Measurements from ENCODE around the gene SP1.
"Not testable (repeated sequence)": the region's sequence is repeated elsewhere in the genome, so short reads cannot be mapped to it uniquely, and the experiment has no call there.

SP1 gene

DNA sequence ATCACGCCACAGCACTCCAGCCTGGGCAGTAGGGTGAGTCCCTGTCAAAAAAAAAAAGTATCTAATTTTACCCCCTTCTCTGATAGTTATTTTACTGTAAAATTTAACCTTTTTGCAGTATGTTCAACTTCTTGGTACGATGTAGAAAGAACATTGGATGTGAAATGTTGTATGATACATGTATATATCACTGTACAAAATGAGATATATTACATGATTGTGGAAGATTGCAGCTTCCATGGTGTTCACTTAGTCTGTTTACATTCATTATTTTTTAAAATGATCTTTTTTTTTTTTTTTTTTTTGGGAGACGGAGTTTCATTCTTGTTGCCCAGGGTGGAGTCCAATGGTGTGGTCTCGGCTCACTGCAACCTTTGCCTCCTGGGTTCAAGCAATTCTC is 9.0 kb downstream of the SP1 start:
- peak overlapping the region; percentile 62 for H3K9ac ChIP-seq (ENCODE audit: low read length)
- H3K9me3 ChIP-seq (ENCODE audit: control insufficient read depth, low read length) = no peaks in the 10 kb centered on the region
- no peaks in the 10 kb centered on the region for H3K36me3 ChIP-seq (ENCODE audit: control insufficient read depth, insufficient read depth, low read length)
- no peaks in the 10 kb centered on the region for H3K27me3 ChIP-seq (ENCODE audit: control insufficient read depth, insufficient read depth, low read length)
- H3K4me3 ChIP-seq (ENCODE audit: low read length) = peak overlapping the region; percentile 31
- peaks cover 30% of the 10 kb centered on the region for H3K4me1 ChIP-seq (ENCODE audit: control insufficient read depth, insufficient read depth, low read length)

DNA sequence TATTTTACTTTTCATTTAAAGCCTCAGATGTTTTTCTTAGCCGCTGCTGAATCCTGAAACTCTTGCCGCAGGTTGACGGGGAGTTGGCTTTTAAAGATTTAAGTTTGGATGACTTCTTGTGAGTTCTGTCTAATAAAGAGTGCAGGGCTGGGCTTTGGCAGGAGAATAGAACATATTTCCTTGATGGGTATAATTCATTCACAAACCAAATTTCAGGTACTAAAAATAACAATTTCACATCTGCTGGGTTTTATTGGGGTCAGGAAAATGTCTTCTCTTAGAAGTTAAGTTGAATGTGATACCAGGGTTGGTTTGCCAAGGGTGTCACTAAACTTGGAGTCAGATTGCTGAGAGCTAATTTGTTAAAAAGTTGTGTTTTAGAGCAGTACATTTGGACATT is 9.7 kb downstream of the SP1 start:
- H3K4me1 ChIP-seq (ENCODE audit: control insufficient read depth, insufficient read depth, low read length) = peaks cover 25% of the 10 kb centered on the region
- H3K36me3 ChIP-seq (ENCODE audit: control insufficient read depth, insufficient read depth, low read length) = no peaks in the 10 kb centered on the region
- no peak overlapping the region for H3K9ac ChIP-seq (ENCODE audit: low read length)
- H3K4me3 ChIP-seq (ENCODE audit: low read length) = no peak overlapping the region
- H3K27me3 ChIP-seq (ENCODE audit: control insufficient read depth, insufficient read depth, low read length) = no peaks in the 10 kb centered on the region
- no peaks in the 10 kb centered on the region for H3K9me3 ChIP-seq (ENCODE audit: control insufficient read depth, low read length)

DNA sequence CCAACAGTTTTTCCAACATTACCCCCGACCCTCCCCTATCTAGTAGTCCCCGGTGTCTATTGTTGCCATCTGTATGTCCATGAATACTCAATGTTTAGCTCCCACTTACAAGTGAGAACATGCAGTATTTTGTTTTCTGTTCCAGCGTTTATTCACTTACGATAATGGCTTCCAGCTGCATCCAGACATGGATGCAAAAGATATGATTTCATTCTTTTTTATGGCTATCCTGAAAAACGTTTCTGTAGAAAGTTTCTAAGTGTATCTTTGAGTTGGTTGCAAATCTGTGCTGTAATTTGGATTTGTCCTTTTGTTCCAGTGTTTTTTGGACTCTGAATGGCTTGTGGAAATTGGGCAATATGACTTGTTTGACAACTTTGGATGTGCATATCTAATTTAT is 11.7 kb downstream of the SP1 start:
- Histone ChIP-seq H3K9ac (ENCODE audit: low read length) (no peak overlapping the region), H3K36me3 (ENCODE audit: control insufficient read depth, insufficient read depth, low read length) (no peaks in the 10 kb centered on the region), H3K4me3 (ENCODE audit: low read length) (no peak overlapping the region), H3K4me1 (ENCODE audit: control insufficient read depth, insufficient read depth, low read length) (peaks cover 20% of the 10 kb centered on the region), H3K27me3 (ENCODE audit: control insufficient read depth, insufficient read depth, low read length) (no peaks in the 10 kb centered on the region), H3K9me3 (ENCODE audit: control insufficient read depth, low read length) (no peaks in the 10 kb centered on the region)

DNA sequence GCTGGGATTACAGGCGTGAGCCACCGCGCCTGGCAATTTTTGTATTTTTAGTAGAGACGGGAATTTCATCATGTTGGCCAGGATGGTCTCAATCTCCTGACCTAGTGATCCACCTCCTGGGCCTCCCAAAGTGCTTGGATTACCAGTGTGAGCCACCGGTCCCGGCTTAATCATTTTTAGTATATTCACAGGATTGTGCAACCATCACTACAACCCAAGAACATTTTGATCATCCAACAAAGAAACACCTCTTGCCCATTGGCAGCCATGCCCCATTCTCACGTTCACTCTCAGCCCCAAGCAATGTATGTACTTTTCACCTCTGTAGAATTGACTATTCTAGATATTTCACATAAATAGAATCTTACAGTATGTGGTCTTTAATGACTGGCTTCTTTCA is 19.9 kb downstream of the SP1 start:
- Histone ChIP-seq H3K4me1 (ENCODE audit: control insufficient read depth, insufficient read depth, low read length) (no peaks in the 10 kb centered on the region), H3K27me3 (ENCODE audit: control insufficient read depth, insufficient read depth, low read length) (no peaks in the 10 kb centered on the region), H3K4me3 (ENCODE audit: low read length) (no peak overlapping the region), H3K9ac (ENCODE audit: low read length) (no peak overlapping the region), H3K36me3 (ENCODE audit: control insufficient read depth, insufficient read depth, low read length) (no peaks in the 10 kb centered on the region), H3K9me3 (ENCODE audit: control insufficient read depth, low read length) (no peaks in the 10 kb centered on the region)

DNA sequence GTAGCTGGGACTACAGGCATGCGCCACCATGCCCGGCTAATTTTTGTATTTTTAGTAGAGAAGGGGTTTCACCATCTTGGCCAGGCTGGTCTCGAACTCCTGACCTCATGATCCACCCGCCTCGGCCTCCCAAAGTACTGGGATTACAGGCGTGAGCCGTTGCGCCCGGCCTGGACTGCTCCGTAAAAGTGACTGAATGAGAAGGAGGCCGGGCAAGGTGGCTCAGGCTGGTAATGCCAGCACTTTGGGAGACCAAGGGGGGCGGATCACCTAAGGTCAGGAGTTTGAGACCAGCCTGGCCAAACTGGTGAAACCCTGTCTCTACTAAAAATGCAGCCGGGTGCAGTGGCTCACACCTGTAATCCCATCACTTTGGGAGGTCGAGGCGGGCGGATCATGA is 22.4 kb downstream of the SP1 start:
- not testable (repeated sequence) for H3K4me3 ChIP-seq (ENCODE audit: low read length); H3K27me3 ChIP-seq (ENCODE audit: control insufficient read depth, insufficient read depth, low read length); H3K9me3 ChIP-seq (ENCODE audit: control insufficient read depth, low read length); H3K9ac ChIP-seq (ENCODE audit: low read length); H3K36me3 ChIP-seq (ENCODE audit: control insufficient read depth, insufficient read depth, low read length); H3K4me1 ChIP-seq (ENCODE audit: control insufficient read depth, insufficient read depth, low read length)

DNA sequence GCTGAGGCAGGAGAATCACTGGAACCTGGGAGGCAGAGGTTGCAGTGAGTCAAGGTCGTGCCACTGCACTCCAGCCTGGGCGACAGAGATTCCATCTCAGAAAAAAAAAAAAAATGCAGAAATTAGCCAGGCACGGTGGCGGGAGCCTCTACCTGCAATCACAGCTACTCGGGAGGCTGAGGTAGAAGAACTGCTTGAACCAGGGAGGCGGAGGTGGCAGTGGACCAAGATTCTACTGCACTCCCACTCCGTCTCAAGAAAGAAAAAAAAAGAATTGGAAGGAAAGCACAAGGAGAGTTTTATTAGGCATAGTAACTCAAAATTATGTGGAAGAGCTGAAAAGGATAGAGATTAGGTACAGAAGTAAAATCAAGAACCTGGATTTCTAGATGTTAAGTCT is 22.9 kb downstream of the SP1 start:
- H3K36me3 ChIP-seq (ENCODE audit: control insufficient read depth, insufficient read depth, low read length) = no peaks in the 10 kb centered on the region
- no peaks in the 10 kb centered on the region for H3K4me1 ChIP-seq (ENCODE audit: control insufficient read depth, insufficient read depth, low read length)
- H3K9ac ChIP-seq (ENCODE audit: low read length) = no peak overlapping the region
- H3K4me3 ChIP-seq (ENCODE audit: low read length) = no peak overlapping the region
- no peaks in the 10 kb centered on the region for H3K9me3 ChIP-seq (ENCODE audit: control insufficient read depth, low read length)
- H3K27me3 ChIP-seq (ENCODE audit: control insufficient read depth, insufficient read depth, low read length) = no peaks in the 10 kb centered on the region

DNA sequence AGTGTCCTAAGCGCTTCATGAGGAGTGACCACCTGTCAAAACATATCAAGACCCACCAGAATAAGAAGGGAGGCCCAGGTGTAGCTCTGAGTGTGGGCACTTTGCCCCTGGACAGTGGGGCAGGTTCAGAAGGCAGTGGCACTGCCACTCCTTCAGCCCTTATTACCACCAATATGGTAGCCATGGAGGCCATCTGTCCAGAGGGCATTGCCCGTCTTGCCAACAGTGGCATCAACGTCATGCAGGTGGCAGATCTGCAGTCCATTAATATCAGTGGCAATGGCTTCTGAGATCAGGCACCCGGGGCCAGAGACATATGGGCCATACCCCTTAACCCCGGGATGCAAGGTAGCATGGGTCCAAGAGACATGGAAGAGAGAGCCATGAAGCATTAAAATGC is 31.0 kb downstream of the SP1 start:
- H3K4me1 ChIP-seq (ENCODE audit: control insufficient read depth, insufficient read depth, low read length) = peaks cover 10% of the 10 kb centered on the region
- H3K9ac ChIP-seq (ENCODE audit: low read length) = no peak overlapping the region
- no peak overlapping the region for H3K4me3 ChIP-seq (ENCODE audit: low read length)
- H3K27me3 ChIP-seq (ENCODE audit: control insufficient read depth, insufficient read depth, low read length) = no peaks in the 10 kb centered on the region
- H3K9me3 ChIP-seq (ENCODE audit: control insufficient read depth, low read length) = no peaks in the 10 kb centered on the region
- H3K36me3 ChIP-seq (ENCODE audit: control insufficient read depth, insufficient read depth, low read length) = peaks cover 16% of the 10 kb centered on the region

DNA sequence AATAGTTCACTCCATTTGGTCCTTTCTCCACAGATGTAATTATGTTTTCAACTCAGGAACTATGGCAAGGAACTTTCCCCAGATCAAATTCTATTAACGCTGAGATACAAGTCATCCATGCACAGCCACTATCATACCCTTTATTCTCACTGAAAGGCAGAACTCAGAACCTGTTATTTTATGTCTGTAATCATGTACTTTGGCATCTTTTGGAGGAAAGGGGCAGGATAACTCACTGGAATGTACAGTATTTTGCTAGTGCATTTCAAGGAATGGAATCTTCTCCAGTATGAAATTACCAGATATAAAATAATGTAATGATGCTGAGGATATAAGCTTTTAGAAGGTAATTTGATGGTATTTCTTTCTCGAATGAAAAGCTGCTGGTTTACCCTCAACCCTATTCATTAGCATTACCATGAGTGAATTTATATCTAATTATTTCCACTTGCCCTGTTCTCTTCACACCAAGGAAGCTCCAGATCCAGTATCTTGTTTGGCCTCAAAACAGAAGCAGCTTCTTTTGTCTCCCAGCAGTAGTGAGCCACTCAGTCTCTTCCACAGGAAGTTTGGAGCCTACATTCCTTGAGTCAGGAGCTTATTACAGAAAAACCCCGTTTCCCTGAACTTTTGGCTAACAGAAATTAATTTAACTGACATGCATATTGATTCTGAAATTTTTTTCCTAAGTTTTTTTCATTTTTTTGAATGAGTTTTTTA is 33.7 kb downstream of the SP1 start:
- Histone ChIP-seq H3K9me3 (ENCODE audit: control insufficient read depth, low read length) (no peaks in the 10 kb centered on the region), H3K9ac (ENCODE audit: low read length) (no peak overlapping the region), H3K27me3 (ENCODE audit: control insufficient read depth, insufficient read depth, low read length) (no peaks in the 10 kb centered on the region), H3K4me1 (ENCODE audit: control insufficient read depth, insufficient read depth, low read length) (peaks cover 15% of the 10 kb centered on the region), H3K4me3 (ENCODE audit: low read length) (no peak overlapping the region), H3K36me3 (ENCODE audit: control insufficient read depth, insufficient read depth, low read length) (peaks cover 16% of the 10 kb centered on the region)

DNA sequence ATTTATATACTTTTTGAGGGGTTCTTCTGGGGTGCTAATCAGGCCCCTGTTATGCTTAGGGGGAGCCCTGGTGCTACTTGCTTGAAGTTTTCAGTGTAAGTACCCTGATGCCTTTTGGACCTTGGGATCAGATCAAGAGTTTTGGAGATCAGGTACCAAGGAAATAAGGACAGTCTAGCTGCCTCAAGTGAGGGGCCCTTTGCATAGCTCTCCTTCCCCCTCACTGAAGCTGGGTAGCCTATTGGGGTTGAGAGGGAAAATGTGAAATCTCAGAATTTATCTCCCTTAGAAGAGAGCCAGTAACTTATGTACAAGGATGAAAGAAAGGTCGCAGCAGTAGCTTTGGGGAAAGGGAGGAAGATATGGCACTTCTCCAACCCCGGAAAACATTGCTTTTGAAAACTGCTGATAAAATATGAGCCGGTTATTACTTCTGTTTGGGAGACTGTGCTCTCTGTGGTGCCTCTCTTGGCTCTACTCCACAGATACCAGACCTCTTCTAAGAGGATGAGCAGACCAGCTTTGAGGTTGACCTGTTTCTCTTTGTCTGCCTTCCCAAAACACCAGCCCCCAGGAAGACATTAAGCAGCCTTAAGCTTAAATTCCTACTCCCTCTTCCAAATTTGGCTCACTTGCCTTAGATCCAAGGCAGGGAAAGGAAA is 34.9 kb downstream of the SP1 start:
- no peaks in the 10 kb centered on the region for H3K9me3 ChIP-seq (ENCODE audit: control insufficient read depth, low read length)
- H3K9ac ChIP-seq (ENCODE audit: low read length) = no peak overlapping the region
- H3K27me3 ChIP-seq (ENCODE audit: control insufficient read depth, insufficient read depth, low read length) = no peaks in the 10 kb centered on the region
- no peak overlapping the region for H3K4me3 ChIP-seq (ENCODE audit: low read length)
- peaks cover 27% of the 10 kb centered on the region for H3K4me1 ChIP-seq (ENCODE audit: control insufficient read depth, insufficient read depth, low read length)
- peaks cover 11% of the 10 kb centered on the region for H3K36me3 ChIP-seq (ENCODE audit: control insufficient read depth, insufficient read depth, low read length)

DNA sequence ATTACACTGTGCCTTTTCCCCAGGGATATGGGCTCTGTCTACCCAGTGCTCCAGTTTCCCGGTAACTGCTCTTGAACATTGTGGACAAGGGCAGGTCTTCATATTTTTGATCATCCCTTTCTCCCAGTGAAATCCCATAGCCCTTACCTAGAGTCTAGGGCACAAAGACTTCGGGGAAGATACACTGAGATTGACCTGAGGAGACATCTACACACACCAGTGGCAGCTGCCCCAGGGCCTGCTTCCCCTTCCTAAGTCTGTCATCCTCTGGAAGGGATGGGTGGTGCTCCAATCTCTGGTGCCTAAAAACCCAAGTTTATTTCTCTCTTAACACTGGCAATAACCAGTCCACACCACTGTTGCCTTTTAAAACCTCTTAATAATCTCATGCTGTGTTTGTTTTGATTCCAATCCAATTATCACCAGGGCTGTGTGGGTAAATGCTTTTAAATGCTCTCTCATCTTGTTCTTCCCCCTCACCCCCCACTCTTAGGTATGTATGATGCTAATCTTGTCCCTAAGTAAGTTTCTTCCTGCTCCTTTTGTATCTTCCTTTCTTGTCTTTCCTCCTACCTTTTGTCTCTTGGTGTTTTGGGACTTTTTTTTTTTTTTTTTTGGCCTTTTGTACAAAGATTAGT is 35.9 kb downstream of the SP1 start:
- H3K27me3 ChIP-seq (ENCODE audit: control insufficient read depth, insufficient read depth, low read length); H3K4me3 ChIP-seq (ENCODE audit: low read length); H3K36me3 ChIP-seq (ENCODE audit: control insufficient read depth, insufficient read depth, low read length); H3K9me3 ChIP-seq (ENCODE audit: control insufficient read depth, low read length); H3K9ac ChIP-seq (ENCODE audit: low read length): not testable (repeated sequence)
- H3K4me1 ChIP-seq (ENCODE audit: control insufficient read depth, insufficient read depth, low read length) = peaks cover 37% of the 10 kb centered on the region

DNA sequence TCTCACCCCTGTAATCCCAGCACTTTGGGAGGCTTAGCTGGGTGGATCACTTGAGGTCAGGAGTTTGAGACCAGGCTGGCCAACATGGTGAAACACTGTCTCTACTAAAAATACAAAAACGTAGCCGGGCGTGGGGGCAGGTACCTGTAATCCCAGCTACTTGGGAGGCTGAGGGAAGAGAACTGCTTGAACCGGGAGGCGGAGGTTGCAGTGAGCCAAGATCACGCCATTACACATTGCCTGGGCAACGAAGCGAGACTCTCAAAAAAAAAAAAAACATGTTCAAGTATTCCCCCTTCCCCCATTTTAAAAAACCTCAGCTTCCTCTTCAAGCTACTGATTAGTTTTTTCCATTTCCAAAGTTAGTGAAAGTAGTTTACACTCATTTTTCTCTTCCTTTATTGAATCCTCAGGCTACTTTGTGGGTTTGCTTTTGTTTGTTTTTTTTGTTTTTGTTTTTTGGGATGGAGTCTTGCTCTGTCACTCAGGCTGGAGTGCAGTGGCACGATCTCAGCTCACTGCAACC is 37.4 kb downstream of the SP1 start:
- not testable (repeated sequence) for H3K9me3 ChIP-seq (ENCODE audit: control insufficient read depth, low read length); H3K36me3 ChIP-seq (ENCODE audit: control insufficient read depth, insufficient read depth, low read length); H3K4me3 ChIP-seq (ENCODE audit: low read length); H3K27me3 ChIP-seq (ENCODE audit: control insufficient read depth, insufficient read depth, low read length); H3K9ac ChIP-seq (ENCODE audit: low read length)
- peaks cover 43% of the 10 kb centered on the region for H3K4me1 ChIP-seq (ENCODE audit: control insufficient read depth, insufficient read depth, low read length)

DNA sequence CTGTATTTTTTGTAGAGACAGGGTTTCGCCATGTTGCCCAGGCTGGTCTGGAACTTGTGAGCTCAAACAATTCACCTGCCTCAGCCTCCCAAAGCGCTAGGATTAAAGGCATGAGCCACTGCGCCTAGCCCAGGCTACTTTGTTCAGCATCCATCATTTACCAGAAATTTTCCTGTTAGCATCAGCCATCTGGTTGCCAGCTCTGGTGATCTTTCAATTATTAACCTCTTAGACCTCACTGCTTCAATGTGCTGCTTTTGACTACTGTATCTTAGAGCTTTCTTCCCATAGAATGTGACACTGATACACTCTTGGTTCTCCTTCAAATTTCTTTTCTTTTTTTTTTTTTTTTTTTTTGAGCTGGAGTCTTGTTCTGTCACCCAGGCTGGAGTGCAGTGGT is 38.2 kb downstream of the SP1 start:
- H3K4me1 ChIP-seq (ENCODE audit: control insufficient read depth, insufficient read depth, low read length) = peaks cover 43% of the 10 kb centered on the region
- no peak overlapping the region for H3K9ac ChIP-seq (ENCODE audit: low read length)
- no peaks in the 10 kb centered on the region for H3K27me3 ChIP-seq (ENCODE audit: control insufficient read depth, insufficient read depth, low read length)
- H3K9me3 ChIP-seq (ENCODE audit: control insufficient read depth, low read length) = no peaks in the 10 kb centered on the region
- H3K36me3 ChIP-seq (ENCODE audit: control insufficient read depth, insufficient read depth, low read length) = no peaks in the 10 kb centered on the region
- no peak overlapping the region for H3K4me3 ChIP-seq (ENCODE audit: low read length)
